GM19328 (cell line): Measurements from ENCODE around the gene PDE6G.

ENCODE experiments used
- ATAC-seq: cut with Tn5 transposase; IDR thresholded peaks from one replicate; pipeline ENCODE4 v1.9.1; 2021; ENCODE audit warnings: mild to moderate bottlenecking, moderate library complexity; ENCODE audit not compliant: unreplicated experiment

Gene PDE6G

GRCh38 chr17:81656118-81656743, at the start of gene PDE6G:
Gene PDE6G, minus strand, starts transcription at chr17:81656542. Its CDS starts 3,237 bp downstream, at chr17:81653305.
- ATAC-seq = no peak

GRCh38 chr17:81705518-81706231, 49.3 kb upstream of the PDE6G start:
- no peak for ATAC-seq

GRCh38 chr17:81703747-81704654, 47.7 kb upstream of the PDE6G start:
- ATAC-seq = no peak

DNA sequence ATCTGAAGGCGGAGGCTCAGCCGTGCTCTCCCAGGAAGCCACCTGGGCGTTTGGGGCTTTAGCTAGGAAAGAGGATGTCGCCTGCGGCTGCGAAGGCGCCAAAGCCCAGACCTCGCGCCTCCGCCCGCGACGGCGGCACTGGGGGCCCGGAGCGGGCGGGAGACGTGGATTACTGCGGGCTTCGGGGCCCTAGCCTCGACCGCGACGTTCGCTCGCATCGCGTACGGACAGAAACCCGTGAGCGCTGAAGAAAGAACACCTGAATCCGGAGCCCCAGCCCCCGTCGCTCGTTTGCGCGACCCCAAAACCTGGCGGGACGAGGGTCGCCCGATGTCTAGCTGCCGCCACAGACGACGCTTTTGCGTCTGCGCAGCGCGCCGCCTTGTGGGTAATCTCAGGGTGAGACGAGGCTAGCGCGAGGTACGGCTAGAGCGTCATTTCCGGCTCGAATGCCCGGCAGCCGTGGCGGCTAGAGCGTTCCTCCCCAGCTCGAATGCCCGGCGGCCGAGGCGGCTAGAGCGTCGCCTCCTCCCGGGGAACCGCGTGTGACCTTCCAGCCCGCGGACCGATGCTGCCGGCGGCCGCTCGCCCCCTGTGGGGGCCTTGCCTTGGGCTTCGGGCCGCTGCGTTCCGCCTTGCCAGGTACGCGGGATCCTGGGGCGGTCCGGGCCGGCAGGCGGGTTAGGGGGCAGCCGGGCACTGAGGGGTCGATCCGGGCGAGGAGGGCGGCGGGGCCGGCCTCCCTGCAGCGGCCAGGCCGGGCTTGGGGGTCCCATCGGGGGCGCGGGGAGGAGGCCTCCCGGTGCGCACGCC, 46.8 kb upstream of the PDE6G start, which contains the start of gene MRPL12:
MRPL12 (plus strand) TSS at position 434 of the 813 bp plus-strand sequence; CDS start at position 569, 135 bp downstream.
- peak; percentile 79 for ATAC-seq

- no peak for ATAC-seq
These were observed 45.1 kb upstream of the PDE6G start for GRCh38 chr17:81701288-81702071.

DNA sequence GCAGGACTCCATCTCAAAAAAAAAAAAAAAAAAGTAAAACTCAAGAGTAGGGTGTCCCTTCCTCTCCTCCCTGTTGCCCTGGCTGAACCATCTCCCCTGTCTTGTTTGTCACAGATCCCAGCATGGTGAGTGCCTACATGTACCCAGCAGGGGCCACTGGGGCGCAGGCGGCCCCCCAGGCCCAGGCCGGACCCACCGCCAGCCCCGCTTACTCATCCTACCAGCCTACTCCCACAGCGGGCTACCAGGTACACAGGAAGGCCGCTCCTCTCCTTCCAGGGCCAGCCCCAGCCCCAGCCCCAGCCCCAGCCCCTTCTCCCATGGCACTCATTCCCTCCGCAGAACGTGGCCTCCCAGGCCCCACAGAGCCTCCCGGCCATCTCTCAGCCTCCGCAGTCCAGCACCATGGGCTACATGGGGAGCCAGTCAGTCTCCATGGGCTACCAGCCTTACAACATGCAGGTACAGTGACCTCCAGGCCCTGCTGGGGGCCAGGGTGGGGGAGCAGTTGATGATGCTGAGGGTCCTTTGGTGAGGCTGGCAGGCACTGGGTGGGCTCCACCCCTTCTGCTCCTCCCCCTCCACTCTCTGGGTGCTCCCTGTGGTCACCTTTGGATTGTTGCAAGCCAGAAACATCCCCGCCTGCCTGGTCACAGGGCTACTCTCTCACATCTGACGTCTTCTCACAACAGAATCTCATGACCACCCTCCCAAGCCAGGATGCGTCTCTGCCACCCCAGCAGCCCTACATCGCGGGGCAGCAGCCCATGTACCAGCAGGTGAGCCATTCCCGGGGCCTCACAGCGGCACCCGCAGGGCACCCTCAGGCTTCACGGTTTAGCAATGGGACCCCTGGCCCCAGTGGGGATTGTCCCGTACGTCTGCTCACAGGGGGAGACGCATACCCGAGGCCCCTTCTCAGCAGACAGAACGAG, 44.3 kb upstream of the PDE6G start:
- ATAC-seq = no peak

DNA sequence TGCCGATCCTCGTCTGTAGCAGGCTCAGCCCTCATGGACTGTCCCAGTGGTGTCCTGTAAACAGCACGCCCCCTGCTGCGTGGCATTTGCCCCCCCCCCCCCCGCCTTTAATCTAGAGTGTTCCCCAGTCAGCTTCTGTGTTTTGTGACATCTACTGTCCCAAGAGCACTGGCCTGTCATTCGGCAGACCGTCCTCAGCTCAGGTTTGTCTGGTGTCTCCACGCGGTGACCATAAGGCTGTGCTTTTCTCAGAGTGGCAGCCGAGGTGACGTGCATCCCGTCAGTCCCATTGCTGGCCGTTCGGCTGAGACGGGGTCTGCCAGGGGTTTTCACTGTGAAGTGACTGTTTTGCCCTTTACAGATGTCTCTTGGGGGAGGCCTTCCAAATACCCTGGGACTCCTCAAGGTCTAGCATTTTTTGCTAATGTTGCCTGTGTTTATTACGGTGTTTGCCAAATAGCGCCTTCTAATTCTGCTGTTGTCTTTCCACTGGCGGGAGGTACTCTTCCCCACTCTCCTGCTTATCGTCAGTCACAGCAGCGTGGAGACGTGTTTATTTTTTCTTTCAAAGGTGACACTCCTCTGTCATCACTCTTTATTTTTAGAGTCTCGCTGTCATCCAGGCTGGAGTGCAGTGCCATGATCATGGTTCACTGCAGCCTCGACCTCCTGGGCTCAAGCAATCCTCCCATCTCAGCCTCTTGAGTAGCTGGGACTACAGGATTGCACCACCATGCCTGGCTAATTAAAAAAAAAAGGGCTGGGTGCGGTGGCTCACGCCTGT, 41.1 kb upstream of the PDE6G start:
- no peak for ATAC-seq

GRCh38 chr17:81696218-81696941, 40.0 kb upstream of the PDE6G start:
- no peak for ATAC-seq

DNA sequence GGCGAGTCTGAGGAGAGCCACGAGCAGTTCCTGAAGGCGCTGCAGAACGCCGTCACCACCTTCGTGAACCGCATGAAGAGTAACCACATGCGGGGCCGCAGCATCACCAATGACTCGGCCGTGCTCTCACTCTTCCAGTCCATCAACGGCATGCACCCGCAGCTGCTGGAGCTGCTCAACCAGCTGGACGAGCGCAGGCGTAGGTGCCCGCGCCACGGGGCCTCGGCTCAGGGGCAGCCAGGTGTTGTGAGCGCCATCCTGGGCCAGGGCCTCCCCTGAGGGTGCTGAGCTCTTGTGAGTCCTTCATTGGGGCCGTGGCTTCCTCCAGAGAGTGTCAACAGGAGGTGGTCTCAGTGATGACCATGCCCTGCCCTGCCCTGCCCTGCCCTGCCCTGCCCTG, 39.5 kb upstream of the PDE6G start:
- no peak for ATAC-seq

GRCh38 chr17:81695211-81695610, 38.9 kb upstream of the PDE6G start:
- no peak for ATAC-seq

DNA sequence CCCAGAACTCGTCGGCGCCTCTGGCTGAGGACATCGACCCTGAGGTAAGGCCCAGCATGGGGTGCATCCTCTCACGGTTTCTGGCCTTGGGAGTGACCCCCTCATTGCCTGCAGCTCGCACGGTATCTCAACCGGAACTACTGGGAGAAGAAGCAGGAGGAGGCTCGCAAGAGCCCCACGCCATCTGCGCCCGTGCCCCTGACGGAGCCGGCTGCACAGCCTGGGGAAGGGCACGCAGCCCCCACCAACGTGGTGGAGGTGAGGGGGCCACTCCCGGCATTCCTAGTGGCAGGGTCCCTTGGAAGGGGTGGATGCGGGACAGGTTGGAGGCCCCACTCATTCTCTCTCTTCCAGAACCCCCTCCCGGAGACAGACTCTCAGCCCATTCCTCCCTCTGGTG, 38.5 kb upstream of the PDE6G start:
- no peak for ATAC-seq

DNA sequence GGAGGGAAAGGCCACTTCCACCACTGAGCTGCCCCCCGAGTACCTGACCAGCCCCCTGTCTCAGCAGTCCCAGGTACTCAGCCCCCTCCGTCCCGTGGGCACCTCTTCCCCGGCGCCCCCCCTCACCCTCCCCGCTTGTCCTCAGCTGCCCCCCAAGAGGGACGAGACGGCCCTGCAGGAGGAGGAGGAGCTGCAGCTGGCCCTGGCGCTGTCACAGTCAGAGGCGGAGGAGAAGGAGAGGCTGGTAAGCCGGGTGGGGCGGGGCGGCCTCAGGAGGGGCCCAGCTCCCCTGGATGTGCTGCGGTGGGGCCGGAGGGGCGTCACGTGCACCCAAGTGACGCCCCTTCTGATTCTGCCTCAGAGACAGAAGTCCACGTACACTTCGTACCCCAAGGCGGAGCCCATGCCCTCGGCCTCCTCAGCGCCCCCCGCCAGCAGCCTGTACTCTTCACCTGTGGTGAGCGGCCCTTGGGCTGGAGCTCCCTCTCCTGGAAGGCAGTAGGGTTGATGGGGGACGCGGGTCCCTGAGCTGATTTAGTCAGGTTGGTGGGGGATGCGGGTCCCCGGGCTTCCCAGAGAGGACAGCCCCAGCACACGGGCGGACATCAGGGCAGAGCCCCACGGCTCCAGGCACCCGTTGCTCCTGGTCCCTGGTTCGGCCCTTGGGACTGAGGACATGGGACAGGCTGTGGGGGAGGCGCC, 37.3 kb upstream of the PDE6G start:
- ATAC-seq = no peak

- no peak for ATAC-seq
These were observed 35.3 kb upstream of the PDE6G start for GRCh38 chr17:81691608-81692007.

GRCh38 chr17:81691196-81691595, 34.9 kb upstream of the PDE6G start:
- no peak for ATAC-seq

DNA sequence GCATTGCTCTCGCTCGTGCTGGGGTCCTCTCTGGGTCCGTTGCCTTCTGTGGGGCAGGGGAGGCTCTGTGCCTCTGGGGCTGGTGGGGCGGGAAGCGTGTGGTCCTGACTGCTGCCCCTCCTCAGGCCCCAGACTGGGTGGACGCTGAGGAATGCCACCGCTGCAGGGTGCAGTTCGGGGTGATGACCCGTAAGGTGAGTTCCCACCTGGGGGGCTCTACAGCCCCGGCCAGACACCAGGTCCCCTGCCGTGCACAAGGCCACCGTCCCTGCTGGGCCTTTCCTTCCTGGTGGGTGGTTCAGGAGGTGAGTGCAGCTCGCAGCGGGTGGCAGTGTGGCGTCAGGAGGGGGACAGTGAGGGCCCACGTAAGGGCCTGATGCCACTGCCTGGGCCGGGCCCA, 34.2 kb upstream of the PDE6G start:
- ATAC-seq = no peak

GRCh38 chr17:81690066-81690465, 33.7 kb upstream of the PDE6G start:
- no peak for ATAC-seq

DNA sequence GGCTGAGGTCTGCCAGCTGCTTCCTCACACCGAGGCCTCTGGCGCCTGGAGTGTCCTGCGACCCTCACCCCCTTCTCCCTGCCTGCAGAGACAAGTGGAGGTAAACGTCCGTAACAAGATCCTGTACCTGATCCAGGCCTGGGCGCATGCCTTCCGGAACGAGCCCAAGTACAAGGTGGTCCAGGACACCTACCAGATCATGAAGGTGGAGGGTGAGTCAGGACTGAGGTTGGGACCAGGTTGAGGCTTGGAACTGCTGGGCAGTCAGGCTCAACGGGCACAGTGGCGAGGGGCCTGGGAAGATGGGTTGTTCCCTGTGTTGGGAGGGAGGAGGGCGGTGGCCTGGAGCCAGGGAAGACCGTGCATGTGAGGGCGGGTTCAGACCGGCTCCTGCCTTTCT, 32.3 kb upstream of the PDE6G start:
- no peak for ATAC-seq
